Activated T-helper 2 cell treated with anti-CD3 and anti-CD28 coated beads, Interferon-gamma antibody, Interleukin-2, Interleukin-4, amounts not matched to agents 10 μg/mL and 5 μg/mL and 100 μg/mL, durations not matched to agents 14 hours and 24 hours and 36 hours (primary cell): ENCODE data around the gene FASN. TPM values are rescaled to one million over a fixed set of nuclear protein-coding genes. Genes with fewer than 3 reads are reported as not detected.

Source experiments
- total RNA-seq: library from RNA; stranded (reverse); gene quantifications from 2 replicates; pipeline ENCODE4 v1.2.3, GENCODE V29; 2022

The FASN gene
- total RNA-seq, 1 donor from 2014 or later = 387 TPM

Other genes with a start within 250 kb of the FASN start
- 545 and 603 TPM in 2 replicates for gene P4HB, start 237.7 kb downstream of the FASN start, total RNA-seq
- gene ARHGDIA, start 226.9 kb downstream of the FASN start, total RNA-seq = 713 and 715 TPM in 2 replicates
- 237 and 240 TPM in 2 replicates for gene ALYREF, start 206.7 kb downstream of the FASN start, total RNA-seq
- gene ANAPC11, start 206.5 kb downstream of the FASN start, total RNA-seq = 108 and 119 TPM in 2 replicates
- 0.28 and 0.39 TPM in 2 replicates for gene NPB, start 196.0 kb downstream of the FASN start, total RNA-seq
- gene PCYT2, start 186.8 kb downstream of the FASN start, total RNA-seq = 51.5 and 51.7 TPM in 2 replicates
- gene SIRT7, start 180.1 kb downstream of the FASN start, total RNA-seq = 50.2 and 55.7 TPM in 2 replicates
- gene MAFG, start 170.5 kb downstream of the FASN start, total RNA-seq = 30.3 and 31.8 TPM in 2 replicates
- 99.9 and 105 TPM in 2 replicates for gene PYCR1, start 160.9 kb downstream of the FASN start, total RNA-seq
- not detected in 2 replicates for gene MYADML2, start 151.0 kb downstream of the FASN start, total RNA-seq
- gene NOTUM, start 137.0 kb downstream of the FASN start, total RNA-seq = 1.2 and 2.2 TPM in 2 replicates
- gene ASPSCR1, start 120.6 kb downstream of the FASN start, total RNA-seq = 32.9 and 33.8 TPM in 2 replicates
- 88.3 and 91.9 TPM in 2 replicates for gene CENPX, start 75.4 kb downstream of the FASN start, total RNA-seq
- 32.3 and 33.4 TPM in 2 replicates for gene LRRC45, start 74.9 kb downstream of the FASN start, total RNA-seq
- 15.4 and 18.4 TPM in 2 replicates for gene RAC3, start 66.6 kb downstream of the FASN start, total RNA-seq
- gene DCXR, start 60.5 kb downstream of the FASN start, total RNA-seq = 138 and 145 TPM in 2 replicates
- gene RFNG, start 46.4 kb downstream of the FASN start, total RNA-seq = 21.8 and 21.9 TPM in 2 replicates
- 103 TPM in 2 replicates for gene GPS1, start 46.3 kb downstream of the FASN start, total RNA-seq
- gene DUS1L, start 32.4 kb downstream of the FASN start, total RNA-seq = 154 and 179 TPM in 2 replicates
- 51.7 and 53.1 TPM in 2 replicates for gene CCDC57, start 114.6 kb upstream of the FASN start, total RNA-seq
- 187 and 200 TPM in 2 replicates for gene SLC16A3, start 130.8 kb upstream of the FASN start, total RNA-seq
- gene CSNK1D, start 175.5 kb upstream of the FASN start, total RNA-seq = 139 and 151 TPM in 2 replicates
- 345 and 351 TPM in 2 replicates for gene CD7, start 219.4 kb upstream of the FASN start, total RNA-seq
- 2.7 and 3.7 TPM in 2 replicates for gene SECTM1, start 235.5 kb upstream of the FASN start, total RNA-seq